Measurements from ENCODE around the gene NMT2.

The NMT2 gene

GRCh38 chr10:15141136-15142054, 27.1 kb downstream of the NMT2 start:
- no peak for TF ChIP-seq ZNF274 (IDR thresholded peaks at IDR 0.05; ENCODE audit: low read depth, low read length)
- peak overlapping the region; percentile 21 for H3K4me3 ChIP-seq (ENCODE audit: low read length)

GRCh38 chr10:15140698-15141097, 27.8 kb downstream of the NMT2 start:
- no peak overlapping the region for H3K4me3 ChIP-seq (ENCODE audit: low read length)
- TF ChIP-seq ZNF274 (IDR thresholded peaks at IDR 0.05; ENCODE audit: low read depth, low read length) = no peak

- TF ChIP-seq ZNF274 (IDR thresholded peaks at IDR 0.05; ENCODE audit: low read depth, low read length) = no peak
- no peak overlapping the region for H3K4me3 ChIP-seq (ENCODE audit: low read length)
These were observed 30.9 kb downstream of the NMT2 start for GRCh38 chr10:15137636-15138035.

GRCh38 chr10:15137036-15137359, 31.5 kb downstream of the NMT2 start:
- no peak for TF ChIP-seq ZNF274 (IDR thresholded peaks at IDR 0.05; ENCODE audit: low read depth, low read length)
- no peak overlapping the region for H3K4me3 ChIP-seq (ENCODE audit: low read length)

GRCh38 chr10:15136129-15137035, 32.1 kb downstream of the NMT2 start:
- H3K4me3 ChIP-seq (ENCODE audit: low read length) = no peak overlapping the region
- TF ChIP-seq ZNF274 (IDR thresholded peaks at IDR 0.05; ENCODE audit: low read depth, low read length) = no peak

GRCh38 chr10:15131330-15131729, 37.2 kb downstream of the NMT2 start:
- H3K4me3 ChIP-seq (ENCODE audit: low read length) = no peak overlapping the region
- TF ChIP-seq ZNF274 (IDR thresholded peaks at IDR 0.05; ENCODE audit: low read depth, low read length) = no peak

- no peak overlapping the region for H3K4me3 ChIP-seq (ENCODE audit: low read length)
- no peak for TF ChIP-seq ZNF274 (IDR thresholded peaks at IDR 0.05; ENCODE audit: low read depth, low read length)
These were observed 43.6 kb downstream of the NMT2 start for GRCh38 chr10:15124908-15125307.

- no peak for TF ChIP-seq ZNF274 (IDR thresholded peaks at IDR 0.05; ENCODE audit: low read depth, low read length)
- no peak overlapping the region for H3K4me3 ChIP-seq (ENCODE audit: low read length)
These were observed 44.3 kb downstream of the NMT2 start for GRCh38 chr10:15124190-15124589.

- H3K4me3 ChIP-seq (ENCODE audit: low read length) = no peak overlapping the region
- TF ChIP-seq ZNF274 (IDR thresholded peaks at IDR 0.05; ENCODE audit: low read depth, low read length) = no peak
These were observed 44.7 kb downstream of the NMT2 start for GRCh38 chr10:15123749-15124184.

GRCh38 chr10:15122477-15123030, 45.9 kb downstream of the NMT2 start:
- no peak overlapping the region; the same call in 1 of the 2 replicates for H3K4me3 ChIP-seq (ENCODE audit: low read length)
- TF ChIP-seq ZNF274 (IDR thresholded peaks at IDR 0.05; ENCODE audit: low read depth, low read length) = no peak

GRCh38 chr10:15121707-15122106, 46.8 kb downstream of the NMT2 start:
- no peak for TF ChIP-seq ZNF274 (IDR thresholded peaks at IDR 0.05; ENCODE audit: low read depth, low read length)
- no peak overlapping the region for H3K4me3 ChIP-seq (ENCODE audit: low read length)

GRCh38 chr10:15120523-15120922, 48.0 kb downstream of the NMT2 start:
- no peak for TF ChIP-seq ZNF274 (IDR thresholded peaks at IDR 0.05; ENCODE audit: low read depth, low read length)
- H3K4me3 ChIP-seq (ENCODE audit: low read length) = no peak overlapping the region

- TF ChIP-seq ZNF274 (IDR thresholded peaks at IDR 0.05; ENCODE audit: low read depth, low read length) = no peak
- no peak overlapping the region for H3K4me3 ChIP-seq (ENCODE audit: low read length)
These were observed 49.9 kb downstream of the NMT2 start for GRCh38 chr10:15118615-15119014.

GRCh38 chr10:15116225-15116624, 52.3 kb downstream of the NMT2 start:
- TF ChIP-seq ZNF274 (IDR thresholded peaks at IDR 0.05; ENCODE audit: low read depth, low read length) = no peak
- no peak overlapping the region for H3K4me3 ChIP-seq (ENCODE audit: low read length)

Data from GM08714 (cell line).